ENCODE measurements around the gene COL19A1.

DNA sequence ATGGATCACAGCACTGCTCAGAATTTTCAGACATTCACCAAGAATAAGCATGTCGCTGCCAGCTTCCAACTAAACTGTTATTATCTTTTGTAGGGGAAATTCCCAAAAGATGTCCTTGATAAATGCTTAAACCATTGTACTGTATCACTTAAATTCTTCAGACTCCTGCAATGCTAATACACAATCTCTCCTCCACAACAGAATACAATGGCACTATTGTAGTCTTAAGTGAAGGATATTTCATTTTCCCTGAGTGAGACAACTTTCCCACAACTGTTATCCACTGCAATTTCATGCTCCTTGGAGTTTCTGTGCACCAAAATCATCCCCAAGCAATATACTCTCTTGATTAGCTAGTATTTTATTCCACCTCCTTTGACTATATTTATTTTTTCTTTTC is 246.8 kb downstream of the COL19A1 start:
- TF ChIP-seq CTCF (IDR thresholded peaks at IDR 0.05; ENCODE audit: low read depth, low read length) (no peak), POLR2A (IDR thresholded peaks at IDR 0.05; ENCODE audit: extremely low read depth, insufficient read length) (no peak), MAX (IDR thresholded peaks at IDR 0.05; ENCODE audit: low read depth, low read length) (no peak)
